GM12892 (cell line): ENCODE measurements around the gene COMMD4.

Experiments used
- POLR2A ChIP-seq: IDR thresholded peaks from 2 replicates; pipeline ENCODE4 v1.6.1; 2011; ENCODE audit warnings: low read depth, low read length, control low read depth
- POLR2AphosphoS5 ChIP-seq: IDR thresholded peaks from 2 replicates; pipeline ENCODE4 v1.6.1; 2011; ENCODE audit warnings: low read depth, low read length, control low read depth
- TAF1 ChIP-seq: IDR thresholded peaks from 2 replicates; pipeline ENCODE4 v1.6.1; 2011; ENCODE audit warnings: low read depth, mild to moderate bottlenecking, control low read depth, low read length, borderline replicate concordance

DNA sequence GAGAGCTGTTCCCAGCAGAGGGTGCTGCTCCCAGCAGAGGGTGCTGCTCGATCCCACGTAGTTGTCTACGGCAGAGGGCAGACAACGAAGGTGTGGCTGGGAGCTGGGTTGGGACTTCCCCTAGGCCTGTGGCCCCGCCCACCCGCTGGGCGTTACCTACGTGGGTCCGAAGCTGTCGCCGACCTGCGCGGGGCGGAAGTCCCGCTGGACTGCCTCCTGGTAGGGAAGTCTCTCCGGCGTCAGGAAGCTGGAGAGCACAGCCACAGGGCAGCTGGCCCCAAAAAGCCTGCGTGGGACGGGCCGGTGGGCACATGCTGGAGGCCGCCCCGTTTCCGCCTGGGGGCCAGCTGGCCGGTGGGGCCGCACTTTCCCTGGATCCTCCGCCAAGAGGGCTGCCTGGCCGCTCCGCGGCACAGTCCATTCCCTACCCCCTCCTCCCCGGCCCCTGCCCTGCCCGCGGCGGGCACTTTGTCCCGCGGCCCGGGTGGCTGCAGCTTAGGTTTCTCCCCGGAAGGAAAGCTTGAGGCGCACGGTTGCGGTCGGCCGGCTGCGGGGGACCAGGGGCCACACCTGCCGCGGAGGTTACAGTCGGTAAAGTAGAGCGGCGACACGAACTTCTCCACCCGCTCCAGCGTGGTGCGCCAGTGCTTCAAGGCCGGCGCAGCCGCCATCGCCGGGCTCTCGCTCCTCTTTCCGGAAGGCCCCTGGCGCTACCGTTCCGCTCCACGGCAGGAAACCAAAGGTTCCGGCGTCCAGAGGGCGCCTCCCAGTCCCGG lies 32.2 kb downstream of the COMMD4 start, which contains the start of gene MAN2C1:
- TF ChIP-seq POLR2AphosphoS5 (peak; percentile 95), TAF1 (peak; percentile 98), POLR2A (peak; percentile 97)
